ENCODE data around the gene SF3B3. TPM values are rescaled to one million over a fixed set of nuclear protein-coding genes. Genes with fewer than 3 reads are reported as not detected.
A peak's percentile ranks its signal among the peaks of the same experiment; 100 is the strongest.
"Not testable (repeated sequence)": the region's sequence is repeated elsewhere in the genome, so short reads cannot be mapped to it uniquely, and the experiment has no call there.

Gene SF3B3
- total RNA-seq, 2 donors from 2014 or later = 82.1 to 95.1 TPM

DNA sequence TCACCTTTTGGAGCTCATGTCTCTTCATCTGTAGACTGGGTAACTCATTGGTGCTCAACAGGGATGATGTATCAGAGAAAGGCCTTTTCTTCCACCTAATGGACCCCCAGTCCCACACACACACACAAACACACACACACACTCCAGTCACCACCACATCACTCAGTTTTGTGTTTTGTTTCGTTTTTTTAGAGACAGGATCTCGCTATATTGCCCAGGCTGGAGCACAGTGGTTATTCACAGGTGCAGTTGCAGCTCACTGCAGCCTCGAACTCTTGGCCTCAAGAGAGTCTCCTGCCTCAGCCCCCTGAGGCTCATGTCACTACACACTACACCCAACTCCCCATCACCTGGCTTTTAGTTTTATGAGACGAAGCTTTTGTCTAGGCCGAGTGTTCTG lies 55.6 kb downstream of the SF3B3 start:
- DNase-seq (ENCODE audit: low spot score) = no peak
- H3K36me3 ChIP-seq = no peaks in the 10 kb centered on the region
- no peak overlapping the region for H3K4me3 ChIP-seq
- no peak overlapping the region for H3K27ac ChIP-seq
- H3K4me1 ChIP-seq = peaks cover 0 to 19% of the 10 kb centered on the region in 2 donors
- no peaks in the 10 kb centered on the region for H3K9me3 ChIP-seq
- TF ChIP-seq, protein P1, sequence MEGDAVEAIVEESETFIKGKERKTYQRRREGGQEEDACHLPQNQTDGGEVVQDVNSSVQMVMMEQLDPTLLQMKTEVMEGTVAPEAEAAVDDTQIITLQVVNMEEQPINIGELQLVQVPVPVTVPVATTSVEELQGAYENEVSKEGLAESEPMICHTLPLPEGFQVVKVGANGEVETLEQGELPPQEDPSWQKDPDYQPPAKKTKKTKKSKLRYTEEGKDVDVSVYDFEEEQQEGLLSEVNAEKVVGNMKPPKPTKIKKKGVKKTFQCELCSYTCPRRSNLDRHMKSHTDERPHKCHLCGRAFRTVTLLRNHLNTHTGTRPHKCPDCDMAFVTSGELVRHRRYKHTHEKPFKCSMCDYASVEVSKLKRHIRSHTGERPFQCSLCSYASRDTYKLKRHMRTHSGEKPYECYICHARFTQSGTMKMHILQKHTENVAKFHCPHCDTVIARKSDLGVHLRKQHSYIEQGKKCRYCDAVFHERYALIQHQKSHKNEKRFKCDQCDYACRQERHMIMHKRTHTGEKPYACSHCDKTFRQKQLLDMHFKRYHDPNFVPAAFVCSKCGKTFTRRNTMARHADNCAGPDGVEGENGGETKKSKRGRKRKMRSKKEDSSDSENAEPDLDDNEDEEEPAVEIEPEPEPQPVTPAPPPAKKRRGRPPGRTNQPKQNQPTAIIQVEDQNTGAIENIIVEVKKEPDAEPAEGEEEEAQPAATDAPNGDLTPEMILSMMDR (IDR thresholded peaks at IDR 0.05) = no peak
- H3K27me3 ChIP-seq = no peaks in the 10 kb centered on the region

- no peaks in the 10 kb centered on the region for H3K36me3 ChIP-seq
- H3K4me3 ChIP-seq = peak overlapping the region in 1 of 2 donors; percentile 23
- DNase-seq (ENCODE audit: low spot score) = no peak
Measured at GRCh38 chr16:70579648-70580630, 56.3 kb downstream of the SF3B3 start.

GRCh38 chr16:70582280-70582978 lies 58.8 kb downstream of the SF3B3 start:
- Histone ChIP-seq H3K9me3 (no peaks in the 10 kb centered on the region), H3K27me3 (no peaks in the 10 kb centered on the region), H3K4me3 (no peak overlapping the region), H3K27ac (no peak overlapping the region), H3K4me1 (peaks cover 0 to 1% of the 10 kb centered on the region in 2 donors), H3K36me3 (no peaks in the 10 kb centered on the region)
- no peak for DNase-seq (ENCODE audit: low spot score)
- TF ChIP-seq, protein P1 (IDR thresholded peaks at IDR 0.05) = no peak

More at GRCh38 chr16:70579648-70580630, 56.3 kb downstream of the SF3B3 start:
- Histone ChIP-seq H3K27ac (no peak overlapping the region), H3K4me1 (peaks cover 0 to 16% of the 10 kb centered on the region in 2 donors), H3K27me3 (no peaks in the 10 kb centered on the region), H3K9me3 (no peaks in the 10 kb centered on the region)
- TF ChIP-seq, protein P1 (IDR thresholded peaks at IDR 0.05) = no peak

GRCh38 chr16:70586731-70587130 lies 63.1 kb downstream of the SF3B3 start:
- Histone ChIP-seq H3K36me3 (no peaks in the 10 kb centered on the region), H3K27me3 (no peaks in the 10 kb centered on the region), H3K27ac (no peak overlapping the region), H3K9me3 (no peaks in the 10 kb centered on the region), H3K4me3 (no peak overlapping the region), H3K4me1 (peaks cover 0 to 23% of the 10 kb centered on the region in 2 donors)
- TF ChIP-seq, protein P1 (IDR thresholded peaks at IDR 0.05) = no peak
- DNase-seq (ENCODE audit: low spot score) = no peak

DNA sequence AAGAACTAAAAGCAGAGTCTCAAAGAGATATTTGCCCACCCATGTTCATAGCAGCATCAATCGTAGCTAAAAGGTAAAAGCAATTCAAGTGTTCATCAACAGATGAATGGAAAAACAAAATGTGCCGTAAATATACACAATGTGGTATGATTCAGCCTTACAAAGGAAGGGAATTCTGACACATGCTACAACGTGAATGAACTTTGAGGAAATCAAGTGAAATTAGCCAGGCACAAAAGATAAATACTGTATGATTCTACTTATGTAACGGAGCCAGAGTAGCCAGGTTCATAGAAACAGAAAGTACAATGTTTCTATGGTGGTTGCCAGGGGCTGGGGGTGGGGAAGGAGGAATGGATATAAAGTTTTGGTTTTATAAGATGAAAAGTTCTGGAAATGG lies 64.9 kb downstream of the SF3B3 start:
- H3K27me3 ChIP-seq = no peaks in the 10 kb centered on the region
- peaks cover 0 to 36% of the 10 kb centered on the region in 2 donors for H3K4me1 ChIP-seq
- TF ChIP-seq, protein P1 (IDR thresholded peaks at IDR 0.05) = no peak
- H3K4me3 ChIP-seq = no peak overlapping the region
- H3K27ac ChIP-seq = no peak overlapping the region
- H3K9me3 ChIP-seq = no peaks in the 10 kb centered on the region
- no peaks in the 10 kb centered on the region for H3K36me3 ChIP-seq
- DNase-seq (ENCODE audit: low spot score) = no peak

DNA sequence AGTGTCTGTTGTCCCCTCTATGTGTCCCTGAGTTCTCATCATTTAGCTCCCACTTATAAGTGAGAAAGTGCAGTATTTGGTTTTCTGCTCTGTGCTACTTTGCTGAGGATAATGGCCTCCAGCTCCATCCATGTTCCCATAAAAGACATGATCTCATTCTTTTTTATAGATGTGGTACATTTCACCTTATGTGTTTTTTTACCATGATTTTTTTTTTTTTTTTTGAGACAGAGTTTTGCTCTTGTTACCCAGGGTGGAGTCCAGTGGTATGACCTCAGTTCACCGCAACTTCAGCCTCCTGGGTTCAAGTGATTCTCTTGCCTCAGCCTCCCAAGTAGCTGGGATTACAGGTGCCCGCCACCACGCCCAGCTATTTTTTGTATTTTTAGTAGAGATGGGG lies 65.8 kb downstream of the SF3B3 start:
- peak overlapping the region in 1 of 2 donors; percentile 59 for H3K27ac ChIP-seq
- peaks cover 0 to 36% of the 10 kb centered on the region in 2 donors for H3K4me1 ChIP-seq
- not testable (repeated sequence) for H3K4me3 ChIP-seq; H3K36me3 ChIP-seq; H3K9me3 ChIP-seq; H3K27me3 ChIP-seq; DNase-seq (ENCODE audit: low spot score)
